Measurements from ENCODE around the gene GYG2.
"Not testable (repeated sequence)": the region's sequence is repeated elsewhere in the genome, so short reads cannot be mapped to it uniquely, and the experiment has no call there.

Gene GYG2

GRCh38 chrX:2874222-2875135, 45.7 kb downstream of the GYG2 start:
- DNase-seq: no peak

GRCh38 chrX:2875136-2875481, 46.4 kb downstream of the GYG2 start:
- DNase-seq: no peak

- no peak for DNase-seq
Measured at GRCh38 chrX:2875798-2876399, 47.2 kb downstream of the GYG2 start.

GRCh38 chrX:2878563-2878962, 49.8 kb downstream of the GYG2 start:
- DNase-seq: no peak

- DNase-seq: no peak
Measured at GRCh38 chrX:2879670-2880069, 50.9 kb downstream of the GYG2 start.

GRCh38 chrX:2883770-2884169, 55.0 kb downstream of the GYG2 start:
- no peak for DNase-seq

GRCh38 chrX:2888309-2888708, 59.6 kb downstream of the GYG2 start:
- no peak for DNase-seq

GRCh38 chrX:2889045-2889605, 60.4 kb downstream of the GYG2 start:
- no peak for DNase-seq

- DNase-seq: not testable (repeated sequence)
Measured at GRCh38 chrX:2889706-2890490, 61.2 kb downstream of the GYG2 start.

GRCh38 chrX:2890536-2891460, 62.1 kb downstream of the GYG2 start:
- not testable (repeated sequence) for DNase-seq

- DNase-seq: no peak
Measured at GRCh38 chrX:2892816-2893215, 64.1 kb downstream of the GYG2 start.

- no peak for DNase-seq
Measured at GRCh38 chrX:2894885-2895292, 66.2 kb downstream of the GYG2 start.

GRCh38 chrX:2897311-2897689, 68.6 kb downstream of the GYG2 start:
- DNase-seq: no peak

GRCh38 chrX:2897690-2898623, 69.2 kb downstream of the GYG2 start:
- not testable (repeated sequence) for DNase-seq

- no peak for DNase-seq
Measured at GRCh38 chrX:2898846-2899512, 70.2 kb downstream of the GYG2 start.

GRCh38 chrX:2901367-2902036, 72.8 kb downstream of the GYG2 start:
- DNase-seq: no peak

- DNase-seq: no peak
Measured at GRCh38 chrX:2902841-2903240, 74.1 kb downstream of the GYG2 start.

GRCh38 chrX:2903366-2903765, 74.6 kb downstream of the GYG2 start:
- no peak for DNase-seq

- no peak for DNase-seq
Measured at GRCh38 chrX:2907295-2907694, 78.6 kb downstream of the GYG2 start.
